Spleen (tissue), 7 donors: ENCODE measurements around the gene IPO4.

Experiments
- CTCF ChIP-seq, 11 experiments: fragments of 200-600 bp in 7 of 11; fragments of 450-650 bp in 4 of 11; sonication (generic) in 4 of 11; IDR thresholded peaks in 8 of 11; conservative IDR thresholded peaks in 3 of 11; 1 replicate in 7 of 11; 2 replicates in 4 of 11; pipeline versions ENCODE4 v1.4.0 to v1.8.0; 2016 to 2021; ENCODE audit warnings: antibody characterized with exemption in 11 of 11, inconsistent platforms in 4 of 11, mild to moderate bottlenecking in 1 of 11
- POLR2AphosphoS5 ChIP-seq, 3 donors: sonication (generic); formaldehyde crosslinking; IDR thresholded peaks; one replicate each; pipeline ENCODE4 v1.5.1; 2017; ENCODE audit warnings: antibody characterized with exemption in 3 of 3
- donor health status: DM: no; HTN: no; CAD: no; lungs with moderate emphysema.
- donor health status: DM: no; HTN: no; CAD: no.
- donor health status: DM: no; HTN: no; CAD: no.

GRCh38 chr14:24130380-24130716, 58.3 kb downstream of the IPO4 start, which contains the start of gene FITM1:
- TF ChIP-seq POLR2AphosphoS5 (IDR thresholded peaks at IDR 0.05) (no peak), CTCF (IDR thresholded peaks at IDR 0.05 in 8 of 11, conservative IDR thresholded peaks at IDR 0.05 in 3 of 11) (no peak)
